ENCODE data around the gene CTTNBP2.

DNA sequence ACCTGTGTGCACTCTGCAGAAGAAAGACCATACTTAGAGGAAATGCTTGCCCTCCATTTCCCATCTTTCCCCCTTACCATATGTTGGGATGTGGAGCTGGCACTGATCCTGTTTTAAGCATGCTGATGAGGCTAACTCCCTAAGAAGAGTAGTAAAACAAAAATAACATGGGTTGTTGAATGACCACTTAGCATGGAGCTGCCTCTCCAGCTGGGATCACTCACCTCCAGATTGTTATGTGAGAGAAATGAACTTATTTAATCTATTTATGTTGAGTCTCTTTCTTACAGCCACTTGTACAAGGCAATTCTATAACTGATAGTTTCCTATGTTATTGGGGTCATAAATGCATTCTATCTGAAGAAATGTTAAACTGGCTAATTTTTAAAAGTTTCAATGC is 17.0 kb downstream of the CTTNBP2 start:
- TF ChIP-seq POLR2AphosphoS5 (IDR thresholded peaks at IDR 0.05; ENCODE audit: low read depth, low read length) (no peak), POU2F2 (IDR thresholded peaks at IDR 0.05; ENCODE audit: low read depth, low read length) (no peak), POLR2A (IDR thresholded peaks at IDR 0.05; ENCODE audit: low read depth, low read length) (no peak), TAF1 (IDR thresholded peaks at IDR 0.05; ENCODE audit: low read depth, low read length) (no peak)

Measured in GM12891 (cell line).